Thyroid gland (tissue), 4 donors: Measurements from ENCODE around the gene NHLRC4.

Experiments
- POLR2A ChIP-seq, 2 donors: fragments of 450-650 bp; IDR thresholded peaks; one replicate each; pipeline ENCODE4 v1.6.1; 2017; ENCODE audit warnings: antibody characterized with exemption in 2 of 2, mild to moderate bottlenecking in 2 of 2, moderate library complexity in 1 of 2
- TF ChIP-seq, protein P1 (sequence below), 6 experiments: fragments of 200-600 bp in 3 of 6; fragments of 450-650 bp in 3 of 6; sonication (generic) in 3 of 6; IDR thresholded peaks; one replicate each; pipeline ENCODE4 v1.5.1; 2016 to 2019; ENCODE audit warnings: antibody characterized with exemption in 6 of 6, mild to moderate bottlenecking in 2 of 6, inconsistent platforms in 1 of 6, moderate library complexity in 1 of 6

DNA sequence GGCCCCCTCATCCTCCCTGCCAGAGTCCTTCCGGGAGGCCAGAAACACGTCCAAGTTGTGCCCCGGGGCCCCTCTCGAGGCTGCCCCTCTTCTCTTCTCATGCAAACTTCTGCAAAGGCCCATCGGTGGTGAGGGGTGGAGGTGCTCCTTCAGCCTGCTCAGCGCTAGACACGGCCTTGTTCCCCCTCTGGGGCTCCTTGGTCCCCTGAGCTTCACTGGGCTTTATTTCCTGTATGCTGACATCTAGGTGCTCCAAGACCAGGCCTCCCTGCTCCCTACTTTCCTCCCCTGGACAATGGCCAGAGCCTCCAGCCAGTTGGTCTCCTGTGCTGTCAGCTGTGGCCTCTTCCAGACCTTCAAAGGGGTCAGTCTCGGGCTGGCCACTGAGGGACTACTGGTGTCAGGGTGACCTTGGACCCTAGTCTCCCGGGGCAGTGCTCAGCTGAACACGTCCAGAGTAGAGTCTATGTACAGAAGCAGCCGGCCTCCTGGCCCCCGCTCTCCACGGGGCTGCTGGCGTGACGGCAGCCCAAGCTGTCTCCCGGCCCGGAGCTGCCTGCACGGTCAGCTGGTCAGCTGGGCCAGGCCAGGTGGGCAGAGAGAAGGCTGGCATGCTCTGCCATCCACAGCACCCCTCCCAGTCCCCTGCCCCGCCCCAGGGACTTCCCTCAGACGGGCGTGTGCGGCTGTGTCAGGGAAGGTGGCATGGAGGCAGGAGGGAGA lies 8.3 kb upstream of the NHLRC4 start:
- TF ChIP-seq, protein P1, sequence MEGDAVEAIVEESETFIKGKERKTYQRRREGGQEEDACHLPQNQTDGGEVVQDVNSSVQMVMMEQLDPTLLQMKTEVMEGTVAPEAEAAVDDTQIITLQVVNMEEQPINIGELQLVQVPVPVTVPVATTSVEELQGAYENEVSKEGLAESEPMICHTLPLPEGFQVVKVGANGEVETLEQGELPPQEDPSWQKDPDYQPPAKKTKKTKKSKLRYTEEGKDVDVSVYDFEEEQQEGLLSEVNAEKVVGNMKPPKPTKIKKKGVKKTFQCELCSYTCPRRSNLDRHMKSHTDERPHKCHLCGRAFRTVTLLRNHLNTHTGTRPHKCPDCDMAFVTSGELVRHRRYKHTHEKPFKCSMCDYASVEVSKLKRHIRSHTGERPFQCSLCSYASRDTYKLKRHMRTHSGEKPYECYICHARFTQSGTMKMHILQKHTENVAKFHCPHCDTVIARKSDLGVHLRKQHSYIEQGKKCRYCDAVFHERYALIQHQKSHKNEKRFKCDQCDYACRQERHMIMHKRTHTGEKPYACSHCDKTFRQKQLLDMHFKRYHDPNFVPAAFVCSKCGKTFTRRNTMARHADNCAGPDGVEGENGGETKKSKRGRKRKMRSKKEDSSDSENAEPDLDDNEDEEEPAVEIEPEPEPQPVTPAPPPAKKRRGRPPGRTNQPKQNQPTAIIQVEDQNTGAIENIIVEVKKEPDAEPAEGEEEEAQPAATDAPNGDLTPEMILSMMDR (IDR thresholded peaks at IDR 0.05) = no peak
- no peak for TF ChIP-seq POLR2A (IDR thresholded peaks at IDR 0.05)
